Activated CD8-positive, alpha-beta T cell treated with anti-CD3 and anti-CD28 coated beads for 36 hours (primary cell): ENCODE data around the gene DMBX1. TPM values are rescaled to one million over a fixed set of nuclear protein-coding genes. Genes with fewer than 3 reads are reported as not detected.
A peak's percentile ranks its signal among the peaks of the same experiment; 100 is the strongest.

Source experiments
- ATAC-seq: fragments of 200-7000 bp; cut with Tn5 transposase; one replicate; pipeline ENCODE4 v1.10.0; 2021; ENCODE audit warnings: mild to moderate bottlenecking, moderate library complexity
- CTCF ChIA-PET: fragments of 350-600 bp; sonication (Branson Sonifier 250); formaldehyde crosslinking; loops from one replicate; lab custom pipeline; 2021; ENCODE audit warnings: antibody characterized with exemption; lab: Charles Lee
- POLR2A ChIA-PET: fragments of 350-600 bp; sonication (Branson Sonifier 250); formaldehyde crosslinking; loops from one replicate; lab custom pipeline; 2021; ENCODE audit warnings: antibody characterized with exemption; lab: Charles Lee
- DNase-seq: peaks from one replicate; pipeline ENCODE4 v3.0.0-alpha.2; 2020
- H3K27ac Mint-ChIP-seq: one replicate; pipeline ENCODE4 v1.8.0; 2021; ENCODE audit warnings: mild to moderate bottlenecking, mixed read lengths
- H3K27me3 Mint-ChIP-seq: one replicate; pipeline ENCODE4 v1.8.0; 2021; ENCODE audit warnings: mixed read lengths
- H3K36me3 Mint-ChIP-seq: one replicate; pipeline ENCODE4 v1.8.0; 2021; ENCODE audit warnings: low read depth, mixed read lengths
- H3K4me1 Mint-ChIP-seq: one replicate; pipeline ENCODE4 v1.8.0; 2021; ENCODE audit warnings: low read depth, mixed read lengths
- H3K4me3 Mint-ChIP-seq: one replicate; pipeline ENCODE4 v1.8.0; 2021; ENCODE audit warnings: mild to moderate bottlenecking, moderate library complexity, mixed read lengths
- H3K9me3 Mint-ChIP-seq: one replicate; pipeline ENCODE4 v1.8.0; 2021; ENCODE audit warnings: mixed read lengths
- intact Hi-C: fragments of 100-400 bp; cut with micrococcal nuclease; formaldehyde crosslinking; loops from one replicate; pipeline ENCODE4 v1.10.0; 2022
- total RNA-seq, 2 experiments: library from RNA; stranded (reverse); gene quantifications; one replicate each; pipeline ENCODE4 v1.2.3, GENCODE V29; 2021
- TF ChIP-seq, protein P1 (sequence below): fragments of 200-600 bp; IDR thresholded peaks from one replicate; pipeline ENCODE4 v1.8.0; 2022; ENCODE audit warnings: antibody characterized with exemption, mild to moderate bottlenecking

The DMBX1 gene
- total RNA-seq, 2 experiments from 2014 or later = 0.09 TPM; not detected in 1

DNA sequence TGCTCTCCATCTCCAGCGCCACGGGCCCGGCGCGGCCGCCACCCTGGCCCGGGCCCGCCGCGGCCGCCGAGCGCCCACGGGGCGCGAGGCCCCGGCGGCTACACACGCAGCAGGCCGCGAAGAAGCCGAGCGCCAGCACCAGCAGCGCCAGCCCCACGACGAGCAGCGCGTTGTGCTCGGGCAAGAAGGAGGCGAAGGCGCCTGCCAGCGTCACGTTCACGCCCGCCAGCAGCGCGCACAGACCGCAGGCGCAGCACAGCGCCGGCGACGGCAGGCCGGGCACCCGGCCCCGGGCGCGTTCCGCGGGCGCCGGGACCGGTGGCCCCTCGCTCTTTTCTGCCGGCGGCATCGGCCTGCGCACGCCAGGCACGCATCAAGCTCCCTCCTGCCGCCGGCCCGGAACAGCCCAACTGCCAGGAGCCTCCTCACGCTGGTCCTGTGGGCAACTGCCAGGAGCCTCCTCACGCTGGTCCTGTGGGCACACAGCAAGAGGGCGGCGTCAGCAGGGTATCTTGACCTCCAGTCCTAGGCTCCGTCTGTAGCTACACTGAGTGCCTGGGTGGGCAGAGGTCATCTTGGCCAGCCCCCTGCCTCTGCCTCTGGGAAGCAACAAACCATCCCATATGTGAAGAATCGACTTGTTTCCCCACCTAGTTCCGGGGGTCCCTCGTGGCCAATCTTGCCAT lies 43.7 kb downstream of the DMBX1 start:
- Mint-ChIP-seq H3K4me1 (peaks cover 28% of the 10 kb centered on the region), H3K27ac (peak overlapping the region; percentile 73), H3K36me3 (no peaks in the 10 kb centered on the region), H3K27me3 (peaks cover 24% of the 10 kb centered on the region), H3K4me3 (peak overlapping the region; percentile 68), H3K9me3 (no peaks in the 10 kb centered on the region)
- DNase-seq (peak; percentile 53), ATAC-seq (peak; percentile 38)
- CTCF ChIA-PET = interaction anchor here (0.5 to 4.1 kb wide), 17 partner anchors 9 to 192 kb away, joined by 3 to 26 read pairs (median 5); partner anchors contain the start of gene MOB3C
- POLR2A ChIA-PET = interaction anchor here (0.7 to 1.1 kb wide), 3 partner anchors 89 to 187 kb away, joined by 3 read pairs; no protein-coding TSS in a partner anchor
- TF ChIP-seq, protein P1, sequence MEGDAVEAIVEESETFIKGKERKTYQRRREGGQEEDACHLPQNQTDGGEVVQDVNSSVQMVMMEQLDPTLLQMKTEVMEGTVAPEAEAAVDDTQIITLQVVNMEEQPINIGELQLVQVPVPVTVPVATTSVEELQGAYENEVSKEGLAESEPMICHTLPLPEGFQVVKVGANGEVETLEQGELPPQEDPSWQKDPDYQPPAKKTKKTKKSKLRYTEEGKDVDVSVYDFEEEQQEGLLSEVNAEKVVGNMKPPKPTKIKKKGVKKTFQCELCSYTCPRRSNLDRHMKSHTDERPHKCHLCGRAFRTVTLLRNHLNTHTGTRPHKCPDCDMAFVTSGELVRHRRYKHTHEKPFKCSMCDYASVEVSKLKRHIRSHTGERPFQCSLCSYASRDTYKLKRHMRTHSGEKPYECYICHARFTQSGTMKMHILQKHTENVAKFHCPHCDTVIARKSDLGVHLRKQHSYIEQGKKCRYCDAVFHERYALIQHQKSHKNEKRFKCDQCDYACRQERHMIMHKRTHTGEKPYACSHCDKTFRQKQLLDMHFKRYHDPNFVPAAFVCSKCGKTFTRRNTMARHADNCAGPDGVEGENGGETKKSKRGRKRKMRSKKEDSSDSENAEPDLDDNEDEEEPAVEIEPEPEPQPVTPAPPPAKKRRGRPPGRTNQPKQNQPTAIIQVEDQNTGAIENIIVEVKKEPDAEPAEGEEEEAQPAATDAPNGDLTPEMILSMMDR = no peak
- intact Hi-C loops = loop anchor here (5.0 kb wide), 1 partner anchor 194 kb away; no protein-coding TSS in a partner anchor

DNA sequence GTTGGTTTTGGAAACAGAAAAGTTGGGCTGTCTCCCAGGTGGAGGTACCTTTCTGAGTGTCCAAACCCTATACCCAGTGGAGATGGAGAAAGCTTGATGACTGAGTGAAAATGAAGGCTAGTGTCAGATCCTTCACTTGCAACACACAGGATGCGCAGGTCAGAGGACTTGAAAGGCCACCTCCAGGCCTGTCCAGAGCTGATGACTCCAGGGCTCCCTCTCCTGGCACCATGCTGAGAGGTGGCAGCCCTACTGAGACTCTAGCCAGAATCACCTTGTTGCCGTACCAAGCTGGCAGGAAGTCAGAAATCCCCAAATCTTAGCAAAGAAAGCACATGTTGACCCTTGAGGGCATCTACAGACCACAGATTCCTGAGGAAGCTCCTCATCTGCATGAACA lies 45.4 kb downstream of the DMBX1 start:
- no peak overlapping the region for H3K27ac Mint-ChIP-seq
- H3K9me3 Mint-ChIP-seq = no peaks in the 10 kb centered on the region
- peak; percentile 58 for DNase-seq
- intact Hi-C loops = loop anchor here (5.0 kb wide), 1 partner anchor 182 kb away; the partner anchor contains the start of gene EFCAB14
- ATAC-seq = no peak
- ChIA-PET POLR2A (interaction anchor here (0.7 to 1.3 kb wide), 3 partner anchors 11 to 81 kb away, joined by 3 to 6 read pairs (median 3); no protein-coding TSS in a partner anchor), CTCF (interaction anchor here (0.9 to 4.1 kb wide), 10 partner anchors 11 to 190 kb away, joined by 3 to 26 read pairs (median 4); no protein-coding TSS in a partner anchor)
- H3K27me3 Mint-ChIP-seq = peaks cover 12% of the 10 kb centered on the region
- H3K36me3 Mint-ChIP-seq = no peaks in the 10 kb centered on the region
- peaks cover 16% of the 10 kb centered on the region for H3K4me1 Mint-ChIP-seq
- H3K4me3 Mint-ChIP-seq = no peak overlapping the region
- TF ChIP-seq, protein P1 = no peak

DNA sequence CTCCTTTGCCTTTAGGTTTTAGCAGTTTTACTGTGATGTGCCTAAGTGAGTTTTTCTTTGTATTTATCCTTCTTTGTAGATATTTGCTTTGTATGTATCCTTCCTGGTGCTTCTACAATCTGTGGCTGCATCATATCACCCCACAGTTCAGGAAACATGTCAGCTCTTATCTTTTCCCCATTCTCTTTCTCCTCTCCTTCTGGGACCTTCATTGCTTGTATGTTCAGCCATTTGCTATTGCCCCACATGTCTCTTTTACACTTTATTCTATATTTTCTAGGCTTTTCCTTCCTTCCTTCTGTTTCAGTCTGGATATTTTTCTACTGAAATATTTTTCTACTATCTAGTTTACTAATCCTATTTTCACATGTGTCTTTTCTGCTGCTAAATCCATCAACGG lies 46.9 kb downstream of the DMBX1 start:
- no peak overlapping the region for H3K4me3 Mint-ChIP-seq
- H3K27ac Mint-ChIP-seq = no peak overlapping the region
- H3K9me3 Mint-ChIP-seq = no peaks in the 10 kb centered on the region
- H3K36me3 Mint-ChIP-seq = no peaks in the 10 kb centered on the region
- peaks cover 14% of the 10 kb centered on the region for H3K4me1 Mint-ChIP-seq
- DNase-seq = no peak
- POLR2A ChIA-PET = interaction anchor here (1.8 kb wide), 1 partner anchor 56 kb away, joined by 3 read pairs; no protein-coding TSS in a partner anchor
- CTCF ChIA-PET = interaction anchor here (1.5 kb wide), 1 partner anchor 35 kb away, joined by 4 read pairs; no protein-coding TSS in a partner anchor
- ATAC-seq = no peak
- TF ChIP-seq, protein P1 = no peak
- intact Hi-C loops = loop anchor here (5.0 kb wide), 1 partner anchor 181 kb away; the partner anchor contains the start of gene EFCAB14
- peaks cover 13% of the 10 kb centered on the region for H3K27me3 Mint-ChIP-seq

DNA sequence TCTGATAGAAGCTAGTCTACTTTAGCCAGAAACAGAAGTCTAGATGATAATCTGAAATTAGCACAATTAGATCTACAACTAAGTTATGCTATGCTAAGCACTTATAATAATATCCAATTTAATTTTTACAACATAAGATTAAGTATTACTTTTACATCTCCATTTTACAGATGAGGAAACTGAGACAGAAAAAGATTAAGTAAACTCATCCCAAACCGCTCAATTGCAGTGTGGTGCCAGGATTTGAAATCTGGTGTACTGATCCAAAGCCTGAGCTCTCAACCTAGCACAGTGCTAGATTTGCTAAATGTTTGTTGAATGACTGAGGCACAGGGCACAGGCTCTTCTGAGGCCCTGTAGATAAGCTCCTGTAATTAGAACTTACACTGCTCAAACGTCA lies 48.0 kb downstream of the DMBX1 start:
- Mint-ChIP-seq H3K9me3 (no peaks in the 10 kb centered on the region), H3K27me3 (peaks cover 16% of the 10 kb centered on the region), H3K36me3 (no peaks in the 10 kb centered on the region), H3K27ac (no peak overlapping the region), H3K4me3 (no peak overlapping the region), H3K4me1 (peaks cover 3% of the 10 kb centered on the region)
- TF ChIP-seq, protein P1 = no peak
- POLR2A ChIA-PET = interaction anchor here (1.8 kb wide), 1 partner anchor 58 kb away, joined by 3 read pairs; no protein-coding TSS in a partner anchor
- CTCF ChIA-PET = interaction anchor here (1.2 to 3.0 kb wide), 5 partner anchors 8 to 187 kb away, joined by 3 to 14 read pairs (median 4); no protein-coding TSS in a partner anchor
- intact Hi-C loops = loop anchor here (5.0 kb wide), 1 partner anchor 180 kb away; the partner anchor contains the start of gene EFCAB14
- no peak for DNase-seq
- no peak for ATAC-seq
